Muscle of leg (tissue), 9 donors: ENCODE measurements around the gene C1QL4. TPM values are rescaled to one million over a fixed set of nuclear protein-coding genes. Genes with fewer than 3 reads are reported as not detected.

ENCODE experiments used
- polyA plus RNA-seq, 8 donors: library from polyadenylated mRNA; unstranded; fragments of 120-200 nt; gene quantifications; one replicate each; pipeline versions ENCODE4 v1.2.1 to v1.2.3, GENCODE V29; 2013; ENCODE audit warnings: inconsistent platforms in 1 of 8, low replicate concordance in 1 of 8; ENCODE audit not compliant: insufficient read length in 8 of 8, insufficient read depth in 1 of 8
- total RNA-seq: library from RNA; stranded (reverse); fragments of 120-200 nt; gene quantifications from one replicate; pipeline ENCODE4 v1.2.4, GENCODE V29; 2013

C1QL4 gene
- total and polyA plus RNA-seq, 9 donors = 0.05 to 0.27 (median 0.12) TPM; not detected in 2

Other genes with a start within 250 kb of the C1QL4 start
- gene DHH, start 242.4 kb downstream of the C1QL4 start, total RNA-seq = 1.1 TPM
- gene DHH, start 242.4 kb downstream of the C1QL4 start, polyA plus RNA-seq = 1 to 10 TPM in 5 of 8 donors, under 1 TPM in 3; 0.42 to 3.4 (median 1.2) TPM
- 30.2 TPM for gene LMBR1L, start 226.3 kb downstream of the C1QL4 start, total RNA-seq
- 10 to 100 TPM; 33.6 to 53.1 (median 39.9) TPM for gene LMBR1L, start 226.3 kb downstream of the C1QL4 start, polyA plus RNA-seq
- gene TUBA1B, start 205.8 kb downstream of the C1QL4 start, total RNA-seq = 884 TPM
- gene TUBA1B, start 205.8 kb downstream of the C1QL4 start, polyA plus RNA-seq = 1,000 to 10,000 TPM in 7 of 8 donors, 100 to 1,000 TPM in 1; 792 to 1,222 (median 1,110) TPM
- gene TUBA1A, start 148.1 kb downstream of the C1QL4 start, total RNA-seq = 679 TPM
- gene TUBA1A, start 148.1 kb downstream of the C1QL4 start, polyA plus RNA-seq = 100 to 1,000 TPM; 717 to 946 (median 807) TPM
- 48.5 TPM for gene TUBA1C, start 72.1 kb downstream of the C1QL4 start, total RNA-seq
- gene TUBA1C, start 72.1 kb downstream of the C1QL4 start, polyA plus RNA-seq = 100 to 1,000 TPM in 1 of 8 donors, 10 to 100 TPM in 7; 59.1 to 101 (median 84.0) TPM
- gene PRPH, start 42.0 kb downstream of the C1QL4 start, total RNA-seq = 1.4 TPM
- 1 to 10 TPM; 1.3 to 3.5 (median 2.4) TPM for gene PRPH, start 42.0 kb downstream of the C1QL4 start, polyA plus RNA-seq
- 6.9 TPM for gene TROAP, start 13.9 kb downstream of the C1QL4 start, total RNA-seq
- 10 to 100 TPM; 10.8 to 18.2 (median 12.5) TPM for gene TROAP, start 13.9 kb downstream of the C1QL4 start, polyA plus RNA-seq
- 0.04 TPM for gene DNAJC22, start 9.7 kb upstream of the C1QL4 start, total RNA-seq
- 1 to 10 TPM in 1 of 8 donors, under 1 TPM in 7; 0.02 to 2.5 (median 0.15) TPM for gene DNAJC22, start 9.7 kb upstream of the C1QL4 start, polyA plus RNA-seq
- gene SPATS2, start 30.3 kb upstream of the C1QL4 start, total RNA-seq = 18.8 TPM
- 10 to 100 TPM; 24.2 to 42.1 (median 29.6) TPM for gene SPATS2, start 30.3 kb upstream of the C1QL4 start, polyA plus RNA-seq
- 1.1 TPM for gene KCNH3, start 201.8 kb upstream of the C1QL4 start, total RNA-seq
- 1 to 10 TPM in 7 of 8 donors, under 1 TPM in 1; 0.96 to 2.0 (median 1.6) TPM for gene KCNH3, start 201.8 kb upstream of the C1QL4 start, polyA plus RNA-seq
- 52.5 TPM for gene MCRS1, start 231.0 kb upstream of the C1QL4 start, total RNA-seq
- 10 to 100 TPM; 56.0 to 77.2 (median 60.1) TPM for gene MCRS1, start 231.0 kb upstream of the C1QL4 start, polyA plus RNA-seq